T-helper 22 cell (primary cell): ENCODE data around the gene TMEM72.
A peak's percentile ranks its signal among the peaks of the same experiment; 100 is the strongest.

Source experiments
- DNase-seq: peaks from one replicate; pipeline ENCODE4 v3.0.0-alpha.2; 2020; ENCODE audit warnings: low read depth

The TMEM72 gene

GRCh38 chr10:44921061-44921460, 9.9 kb downstream of the TMEM72 start:
- DNase-seq: no peak

GRCh38 chr10:44921506-44921905, 10.4 kb downstream of the TMEM72 start:
- DNase-seq: no peak

GRCh38 chr10:44922021-44922420, 10.9 kb downstream of the TMEM72 start:
- no peak for DNase-seq

GRCh38 chr10:44922796-44923545, 11.8 kb downstream of the TMEM72 start:
- DNase-seq: no peak

GRCh38 chr10:44923611-44924010, 12.5 kb downstream of the TMEM72 start:
- DNase-seq: no peak

GRCh38 chr10:44924261-44925040, 13.3 kb downstream of the TMEM72 start:
- no peak for DNase-seq

GRCh38 chr10:44925224-44925623, 14.1 kb downstream of the TMEM72 start:
- DNase-seq: no peak

GRCh38 chr10:44925811-44926750, 14.9 kb downstream of the TMEM72 start:
- DNase-seq: no peak

- DNase-seq: no peak
Measured at GRCh38 chr10:44926751-44927351, 15.7 kb downstream of the TMEM72 start.

- DNase-seq: no peak
Measured at GRCh38 chr10:44927352-44927751, 16.2 kb downstream of the TMEM72 start.

- DNase-seq: no peak
Measured at GRCh38 chr10:44928462-44928861, 17.3 kb downstream of the TMEM72 start.

- DNase-seq: no peak
Measured at GRCh38 chr10:44929356-44930255, 18.5 kb downstream of the TMEM72 start.

GRCh38 chr10:44930904-44931620, 19.9 kb downstream of the TMEM72 start:
- no peak for DNase-seq

GRCh38 chr10:44931621-44932516, 20.7 kb downstream of the TMEM72 start:
- no peak for DNase-seq

GRCh38 chr10:44932517-44933450, 21.6 kb downstream of the TMEM72 start:
- DNase-seq: peak; percentile 28

- DNase-seq: no peak
Measured at GRCh38 chr10:44933451-44934321, 22.5 kb downstream of the TMEM72 start.
